K562 (cell line): ENCODE data around the gene STK36. TPM values are rescaled to one million over a fixed set of nuclear protein-coding genes. Genes with fewer than 3 reads are reported as not detected.

ENCODE experiments used
- ATF3 ChIP-seq, 2 experiments: fragments of 450-650 bp in 1 of 2; sonication (generic) in 1 of 2; formaldehyde crosslinking in 1 of 2; IDR thresholded peaks in 1 of 2; conservative IDR thresholded peaks in 1 of 2; 2 replicates each; pipeline versions ENCODE4 v1.6.1 to v1.8.1; 2016 to 2023; ENCODE audit warnings: mild to moderate bottlenecking in 2 of 2, moderate library complexity in 2 of 2, inconsistent platforms in 1 of 2, missing genetic modification reagents in 1 of 2
- BACH1 ChIP-seq: fragments of 200-800 bp; sonication (Bioruptor generic); IDR thresholded peaks from 2 replicates; pipeline ENCODE4 v1.6.1; 2016; ENCODE audit warnings: missing genetic modification characterization, missing compliant biosample characterization
- COPS2 ChIP-seq: fragments of 450-650 bp; conservative IDR thresholded peaks from 2 replicates; pipeline ENCODE4 v1.6.1; 2016; ENCODE audit warnings: mild to moderate bottlenecking, moderate library complexity
- CREB3L1 ChIP-seq: fragments of 450-650 bp; IDR thresholded peaks from 2 replicates; pipeline ENCODE4 v1.6.1; 2014; ENCODE audit warnings: low read depth, mild to moderate bottlenecking, moderate library complexity, borderline replicate concordance
- E2F1 ChIP-seq: sonication (generic); formaldehyde crosslinking; IDR thresholded peaks from 2 replicates; pipeline ENCODE4 v1.8.1; 2023; ENCODE audit warnings: mild to moderate bottlenecking, missing genetic modification reagents, moderate library complexity
- E2F6 ChIP-seq, 2 experiments: IDR thresholded peaks; 2 replicates each; pipeline ENCODE4 v1.6.1; 2011; ENCODE audit warnings: borderline replicate concordance in 1 of 2, control low read depth in 1 of 2, low read depth in 1 of 2, low read length in 1 of 2, mild to moderate bottlenecking in 1 of 2, mixed read lengths in 1 of 2, moderate library complexity in 1 of 2; ENCODE audit not compliant: insufficient read depth in 1 of 2, insufficient read length in 1 of 2, poor library complexity in 1 of 2, severe bottlenecking in 1 of 2; ENCODE audit errors: extremely low read depth in 1 of 2
- EHMT2 ChIP-seq: fragments of 450-650 bp; IDR thresholded peaks from 2 replicates; pipeline ENCODE4 v1.6.1; 2018; ENCODE audit warnings: antibody characterized with exemption
- ESRRA ChIP-seq: fragments of 450-650 bp; IDR thresholded peaks from 2 replicates; pipeline ENCODE4 v1.6.1; 2014; ENCODE audit warnings: low read depth, mild to moderate bottlenecking, moderate library complexity, borderline replicate concordance
- HBP1 ChIP-seq: fragments of 450-650 bp; formaldehyde crosslinking; IDR thresholded peaks from 2 replicates; pipeline ENCODE4 v1.4.0; 2022; ENCODE audit warnings: missing genetic modification characterization
- JUND ChIP-seq, 2 experiments: IDR thresholded peaks; 2 replicates in 1 of 2; 3 replicates in 1 of 2; pipeline ENCODE4 v1.6.1; 2011; ENCODE audit warnings: borderline replicate concordance in 2 of 2, low read depth in 2 of 2, low read length in 2 of 2, improper control_type of control experiment in 1 of 2, missing biosample characterization in 1 of 2, missing genetic modification characterization in 1 of 2, missing genetic modification reagents in 1 of 2
- L3MBTL2 ChIP-seq: fragments of 450-650 bp; IDR thresholded peaks from 2 replicates; pipeline ENCODE4 v1.6.1; 2016; ENCODE audit warnings: mild to moderate bottlenecking, moderate library complexity
- NFIC ChIP-seq: fragments of 450-650 bp; IDR thresholded peaks from 2 replicates; pipeline ENCODE4 v1.6.1; 2017; ENCODE audit warnings: mild to moderate bottlenecking, inconsistent platforms
- NR4A1 ChIP-seq, 2 experiments: fragments of 250-450 bp in 1 of 2; fragments of 450-650 bp in 1 of 2; sonication (Bioruptor Pico) in 1 of 2; IDR thresholded peaks; 2 replicates each; pipeline versions ENCODE4 v1.4.0 to v1.6.1; 2016 to 2020; ENCODE audit warnings: mild to moderate bottlenecking in 2 of 2, missing compliant biosample characterization in 1 of 2, missing genetic modification characterization in 1 of 2, moderate library complexity in 1 of 2
- PRMT5 ChIP-seq: sonication (generic); formaldehyde crosslinking; IDR thresholded peaks from 2 replicates; pipeline ENCODE4 v1.5.0; 2020; ENCODE audit warnings: missing genetic modification reagents
- PTTG1 ChIP-seq: fragments of 450-650 bp; IDR thresholded peaks from 2 replicates; pipeline ENCODE4 v1.6.1; 2016; ENCODE audit warnings: low read depth, mild to moderate bottlenecking, missing genetic modification characterization, missing compliant biosample characterization
- TRIM24 ChIP-seq, 2 experiments: fragments of 450-650 bp; IDR thresholded peaks; 2 replicates each; pipeline ENCODE4 v1.6.1; 2016
- TSC22D4 ChIP-seq: fragments of 450-650 bp; IDR thresholded peaks from 2 replicates; pipeline ENCODE4 v1.6.1; 2016; ENCODE audit warnings: missing genetic modification characterization, missing biosample characterization, control low read depth
- ZBTB12 ChIP-seq: fragments of 250-450 bp; sonication (Bioruptor Pico); IDR thresholded peaks from 2 replicates; pipeline ENCODE4 v1.4.0; 2020
- polyA plus RNA-seq, 8 experiments: library from polyadenylated mRNA; depleted of rRNA in 4 of 8; stranded (reverse) in 5 of 8; unstranded in 3 of 8; fragments of >200 nt; fragmentation: Nextera tagmentation in 2 of 8; fragmentation: Illumina TruSeq in 1 of 8; extraction: Ambion mirVana in 2 of 8; extraction: Trizol in 1 of 8; gene quantifications; 2 replicates each; pipeline versions ENCODE4 v1.2.1 to v1.2.3, GENCODE V29; 2011 to 2014; ENCODE audit warnings: inconsistent platforms in 1 of 8, missing spikeins in 1 of 8
- total RNA-seq, 7 experiments: library from RNA; depleted of rRNA in 6 of 7; stranded (reverse); fragments of >200 nt in 6 of 7; fragmentation: Illumina TruSeq in 2 of 7; extraction: Trizol in 2 of 7; gene quantifications; 2 replicates each; pipeline versions ENCODE4 v1.2.1 to v1.2.3, GENCODE V29; 2011 to 2021; ENCODE audit warnings: low replicate concordance in 1 of 7

STK36 gene
- total and polyA plus RNA-seq, 9 of the 15 experiments (the other 6 are each of a cell fraction or from before 2014, with no cell fraction given): 3.5 to 12.4 (median 6.7) TPM

- TF ChIP-seq TRIM24 (IDR thresholded peaks at IDR 0.05) (peak; percentile 52 to 77; a peak in 3 of 4 replicates), L3MBTL2 (peak; percentile 83), PTTG1 (tag) (0 out of 2 replicates have a peak, but pooled peaks have one; percentile 23), NR4A1 (CRISPR knock-in tag; IDR thresholded peaks at IDR 0.05) (no peak), NR4A1 (tag; IDR thresholded peaks at IDR 0.05) (peak; percentile 71; the same call in 1 of the 2 replicates), EHMT2 (peak; percentile 43; the same call in 1 of the 2 replicates), PRMT5 (CRISPR knock-in tag) (no peak), BACH1 (tag) (peak; percentile 68; the same call in 1 of the 2 replicates), NFIC (no peak), CREB3L1 (0 out of 2 replicates have a peak, but pooled peaks have one; percentile 22), ZBTB12 (CRISPR knock-in tag) (peak; percentile 42), E2F6 (IDR thresholded peaks at IDR 0.05; ENCODE audit: borderline replicate concordance in 1 of 2, extremely low read depth in 1 of 2, insufficient read depth in 1 of 2, insufficient read length in 1 of 2, low read depth in 1 of 2, low read length in 1 of 2, poor library complexity in 1 of 2, severe bottlenecking in 1 of 2) (peak; percentile 24 to 27), E2F1 (CRISPR knock-in tag) (no peak), ESRRA (peak; percentile 69; the same call in 1 of the 2 replicates), ATF3 (IDR thresholded peaks at IDR 0.05) (peak; percentile 83), ATF3 (CRISPR knock-in tag; conservative IDR thresholded peaks at IDR 0.05) (no peak), COPS2 (no peak), TSC22D4 (tag) (no peak), JUND (IDR thresholded peaks at IDR 0.05; ENCODE audit: borderline replicate concordance, low read depth, low read length) (0 out of 2 replicates have a peak, but pooled peaks have one; percentile 52), JUND (tag; IDR thresholded peaks at IDR 0.05; ENCODE audit: borderline replicate concordance, low read depth, low read length) (peak; percentile 79; the same call in 2 of the 3 replicates), HBP1 (CRISPR knock-in tag) (no peak)
Observed at GRCh38 chr2:218745160-218745558, 73.3 kb downstream of the STK36 start (continued).
